ENCODE data around the gene UBE2E2. TPM values are rescaled to one million over a fixed set of nuclear protein-coding genes. Genes with fewer than 3 reads are reported as not detected.

The UBE2E2 gene
- total RNA-seq, 1 donor from 2014 or later = 55.8 TPM

DNA sequence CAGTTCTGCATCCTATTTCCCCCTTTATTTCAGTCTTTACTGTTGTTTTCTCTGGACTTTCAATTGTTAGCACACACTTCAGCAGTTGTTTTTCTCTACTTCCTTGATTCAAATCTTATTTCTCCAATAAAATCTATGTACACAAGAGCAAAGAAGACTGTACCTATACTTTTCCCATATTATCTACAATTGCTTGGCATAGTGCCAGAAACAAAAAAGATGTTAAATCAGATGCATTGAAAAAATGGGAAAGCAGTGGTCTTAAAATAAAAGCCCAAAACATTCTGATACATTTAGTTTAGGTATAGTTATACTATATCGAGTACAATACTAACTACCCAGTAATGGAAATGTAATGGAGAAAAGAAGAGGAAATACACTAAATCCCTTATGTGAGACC is 265.1 kb downstream of the UBE2E2 start:
- H3K4me1 Mint-ChIP-seq (ENCODE audit: unreplicated experiment) = no peaks in the 10 kb centered on the region

GRCh38 chr3:23474580-23475357 is 271.6 kb downstream of the UBE2E2 start:
- H3K4me1 Mint-ChIP-seq (ENCODE audit: unreplicated experiment) = no peaks in the 10 kb centered on the region
- TF ChIP-seq, protein P1, sequence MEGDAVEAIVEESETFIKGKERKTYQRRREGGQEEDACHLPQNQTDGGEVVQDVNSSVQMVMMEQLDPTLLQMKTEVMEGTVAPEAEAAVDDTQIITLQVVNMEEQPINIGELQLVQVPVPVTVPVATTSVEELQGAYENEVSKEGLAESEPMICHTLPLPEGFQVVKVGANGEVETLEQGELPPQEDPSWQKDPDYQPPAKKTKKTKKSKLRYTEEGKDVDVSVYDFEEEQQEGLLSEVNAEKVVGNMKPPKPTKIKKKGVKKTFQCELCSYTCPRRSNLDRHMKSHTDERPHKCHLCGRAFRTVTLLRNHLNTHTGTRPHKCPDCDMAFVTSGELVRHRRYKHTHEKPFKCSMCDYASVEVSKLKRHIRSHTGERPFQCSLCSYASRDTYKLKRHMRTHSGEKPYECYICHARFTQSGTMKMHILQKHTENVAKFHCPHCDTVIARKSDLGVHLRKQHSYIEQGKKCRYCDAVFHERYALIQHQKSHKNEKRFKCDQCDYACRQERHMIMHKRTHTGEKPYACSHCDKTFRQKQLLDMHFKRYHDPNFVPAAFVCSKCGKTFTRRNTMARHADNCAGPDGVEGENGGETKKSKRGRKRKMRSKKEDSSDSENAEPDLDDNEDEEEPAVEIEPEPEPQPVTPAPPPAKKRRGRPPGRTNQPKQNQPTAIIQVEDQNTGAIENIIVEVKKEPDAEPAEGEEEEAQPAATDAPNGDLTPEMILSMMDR (conservative IDR thresholded peaks at IDR 0.05) = no peak

More for the DNA sequence above, 265.1 kb downstream of the UBE2E2 start:
- TF ChIP-seq, protein P1 (conservative IDR thresholded peaks at IDR 0.05) = no peak
- no peaks in the 10 kb centered on the region for H3K27me3 Mint-ChIP-seq
- H3K27ac Mint-ChIP-seq = no peak overlapping the region
- no peak for DNase-seq (ENCODE audit: extremely low spot score, unreplicated experiment)
- no peaks in the 10 kb centered on the region for H3K36me3 Mint-ChIP-seq
- H3K4me3 Mint-ChIP-seq = no peak overlapping the region
- H3K9me3 Mint-ChIP-seq = peaks cover 7% of the 10 kb centered on the region

GRCh38 chr3:23475446-23475845 is 272.3 kb downstream of the UBE2E2 start:
- Mint-ChIP-seq H3K36me3 (peaks cover 4% of the 10 kb centered on the region), H3K9me3 (peaks cover 12% of the 10 kb centered on the region), H3K27ac (no peak overlapping the region)

More at GRCh38 chr3:23474580-23475357, 271.6 kb downstream of the UBE2E2 start:
- Mint-ChIP-seq H3K36me3 (peaks cover 4% of the 10 kb centered on the region), H3K4me3 (no peak overlapping the region), H3K9me3 (peaks cover 12% of the 10 kb centered on the region), H3K27ac (no peak overlapping the region), H3K27me3 (no peaks in the 10 kb centered on the region)
- no peak for DNase-seq (ENCODE audit: extremely low spot score, unreplicated experiment)

DNA sequence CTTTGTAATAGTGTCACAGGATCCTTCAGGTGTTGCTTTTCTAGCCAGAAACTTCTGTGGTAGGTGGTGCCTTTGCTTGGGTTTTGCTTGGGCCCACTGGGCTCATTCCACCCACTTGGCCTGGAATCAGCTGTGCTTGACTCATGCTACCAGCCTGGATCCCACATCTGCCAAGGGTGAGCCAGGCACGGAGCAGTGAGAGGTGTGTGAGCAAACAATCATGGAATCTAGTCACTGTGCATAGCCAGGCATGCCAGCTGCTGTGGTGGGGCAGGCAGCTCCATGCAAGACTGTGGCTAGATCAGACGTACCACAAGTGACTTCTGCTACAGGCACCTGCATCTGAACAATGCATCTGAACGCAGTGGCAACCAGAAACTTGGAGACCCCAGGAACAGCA is 275.9 kb downstream of the UBE2E2 start:
- peaks cover 22% of the 10 kb centered on the region for H3K4me1 Mint-ChIP-seq (ENCODE audit: unreplicated experiment)
- peaks cover under 1% of the 10 kb centered on the region for H3K27me3 Mint-ChIP-seq
- peaks cover 4% of the 10 kb centered on the region for H3K36me3 Mint-ChIP-seq
- H3K9me3 Mint-ChIP-seq = peaks cover 13% of the 10 kb centered on the region
- no peak overlapping the region for H3K4me3 Mint-ChIP-seq
- DNase-seq (ENCODE audit: extremely low spot score, unreplicated experiment) = no peak
- TF ChIP-seq, protein P1 (conservative IDR thresholded peaks at IDR 0.05) = no peak
- H3K27ac Mint-ChIP-seq = no peak overlapping the region

More at GRCh38 chr3:23475446-23475845, 272.3 kb downstream of the UBE2E2 start:
- no peaks in the 10 kb centered on the region for H3K27me3 Mint-ChIP-seq
- TF ChIP-seq, protein P1 (conservative IDR thresholded peaks at IDR 0.05) = no peak
- DNase-seq (ENCODE audit: extremely low spot score, unreplicated experiment) = no peak
- no peaks in the 10 kb centered on the region for H3K4me1 Mint-ChIP-seq (ENCODE audit: unreplicated experiment)
- H3K4me3 Mint-ChIP-seq = no peak overlapping the region

GRCh38 chr3:23479615-23480328 is 276.6 kb downstream of the UBE2E2 start:
- H3K4me1 Mint-ChIP-seq (ENCODE audit: unreplicated experiment) = peaks cover 28% of the 10 kb centered on the region
- no peak for DNase-seq (ENCODE audit: extremely low spot score, unreplicated experiment)
- H3K9me3 Mint-ChIP-seq = peaks cover 18% of the 10 kb centered on the region

More at GRCh38 chr3:23479615-23480328, 276.6 kb downstream of the UBE2E2 start:
- H3K36me3 Mint-ChIP-seq = peaks cover 8% of the 10 kb centered on the region
- peaks cover 8% of the 10 kb centered on the region for H3K27me3 Mint-ChIP-seq
- no peak overlapping the region for H3K27ac Mint-ChIP-seq
- H3K4me3 Mint-ChIP-seq = no peak overlapping the region
- TF ChIP-seq, protein P1 (conservative IDR thresholded peaks at IDR 0.05) = no peak
